Loucy (cell line): ENCODE results near the gene BUD31.
A peak's percentile ranks its signal among the peaks of the same experiment; 100 is the strongest.
"Not testable (repeated sequence)": the region's sequence is repeated elsewhere in the genome, so short reads cannot be mapped to it uniquely, and the experiment has no call there.

Experiments used
- H2AFZ ChIP-seq: fragments of 200-600 bp; sonication (generic); 2 replicates; pipeline ENCODE4 v1.6.0; 2016; ENCODE audit warnings: antibody characterized with exemption, mild to moderate bottlenecking, low read length, moderate library complexity
- H3F3A ChIP-seq: fragments of 200-600 bp; 2 replicates; pipeline ENCODE4 v1.6.0; 2016; ENCODE audit warnings: antibody characterized with exemption, low read depth, mild to moderate bottlenecking
- H3K27me3 ChIP-seq: fragments of 200-600 bp; sonication (generic); 2 replicates; pipeline ENCODE4 v1.6.1; 2014; ENCODE audit warnings: low read length, mild to moderate bottlenecking; ENCODE audit not compliant: insufficient read depth, poor library complexity, severe bottlenecking
- H3K36me3 ChIP-seq: fragments of 200-600 bp; sonication (generic); 2 replicates; pipeline ENCODE4 v1.6.1; 2016; ENCODE audit warnings: low read length; ENCODE audit not compliant: insufficient read depth
- H3K4me1 ChIP-seq: fragments of 200-600 bp; sonication (generic); 2 replicates; pipeline ENCODE4 v1.5.1; 2014; ENCODE audit warnings: low read length, mild to moderate bottlenecking; ENCODE audit not compliant: insufficient read depth, poor library complexity, severe bottlenecking
- H3K4me2 ChIP-seq: fragments of 200-600 bp; sonication (generic); 2 replicates; pipeline ENCODE4 v1.6.0; 2014; ENCODE audit warnings: antibody characterized with exemption, low read length, low read depth, mild to moderate bottlenecking; ENCODE audit not compliant: poor library complexity, severe bottlenecking
- H3K4me3 ChIP-seq: fragments of 200-600 bp; sonication (generic); 2 replicates; pipeline ENCODE4 v1.5.1; 2014; ENCODE audit warnings: low read length, mild to moderate bottlenecking, mixed read lengths; ENCODE audit not compliant: poor library complexity, severe bottlenecking
- H3K79me2 ChIP-seq: fragments of 200-600 bp; sonication (generic); 2 replicates; pipeline ENCODE4 v1.6.1; 2014; ENCODE audit warnings: low read length; ENCODE audit not compliant: insufficient read depth
- H3K9ac ChIP-seq: fragments of 200-600 bp; sonication (generic); 2 replicates; pipeline ENCODE4 v1.6.0; 2014; ENCODE audit warnings: mild to moderate bottlenecking, low read depth, low read length, moderate library complexity; ENCODE audit not compliant: poor library complexity, severe bottlenecking
- H3K9me2 ChIP-seq: fragments of 200-600 bp; sonication (generic); replicated peaks from 2 replicates; pipeline ENCODE4 v1.6.1; 2016; ENCODE audit warnings: low read depth, low read length, mixed read lengths
- H3K9me3 ChIP-seq: fragments of 200-600 bp; sonication (generic); 2 replicates; pipeline ENCODE4 v1.6.1; 2014; ENCODE audit warnings: mild to moderate bottlenecking, antibody characterized with exemption, low read length, low read depth; ENCODE audit not compliant: insufficient read depth
- H4K20me1 ChIP-seq: fragments of 200-600 bp; sonication (generic); 2 replicates; pipeline ENCODE4 v1.6.0; 2014; ENCODE audit warnings: antibody characterized with exemption, low read length, mild to moderate bottlenecking; ENCODE audit not compliant: insufficient read depth, poor library complexity, severe bottlenecking
- EZH2phosphoT487 ChIP-seq: fragments of 200-600 bp; IDR thresholded peaks from 2 replicates; pipeline ENCODE4 v1.6.1; 2018; ENCODE audit warnings: antibody characterized with exemption, mild to moderate bottlenecking, moderate library complexity, borderline replicate concordance
- TF ChIP-seq, protein P1 (sequence below): fragments of 200-600 bp; sonication (generic); conservative IDR thresholded peaks from 2 replicates; pipeline ENCODE4 v1.5.1; 2014; ENCODE audit warnings: mild to moderate bottlenecking, antibody characterized with exemption, low read length

Gene BUD31

GRCh38 chr7:99409806-99410205 lies 1.0 kb downstream of the BUD31 start:
- H2AFZ ChIP-seq = no peak overlapping the region
- H3K9me2 ChIP-seq = no peaks in the 10 kb centered on the region
- H4K20me1 ChIP-seq = peaks cover 36% of the 10 kb centered on the region
- H3K9me3 ChIP-seq = no peaks in the 10 kb centered on the region
- H3K4me2 ChIP-seq = peak overlapping the region; percentile 86
- H3K36me3 ChIP-seq = peaks cover 14% of the 10 kb centered on the region; the same call in 1 of the 2 replicates
- no peaks in the 10 kb centered on the region for H3F3A ChIP-seq
- peaks cover 61% of the 10 kb centered on the region for H3K79me2 ChIP-seq
- H3K27me3 ChIP-seq = no peaks in the 10 kb centered on the region
- peak overlapping the region; percentile 83 for H3K9ac ChIP-seq
- H3K4me1 ChIP-seq = peaks cover 29% of the 10 kb centered on the region
- no peak for TF ChIP-seq EZH2phosphoT487
- TF ChIP-seq, protein P1, sequence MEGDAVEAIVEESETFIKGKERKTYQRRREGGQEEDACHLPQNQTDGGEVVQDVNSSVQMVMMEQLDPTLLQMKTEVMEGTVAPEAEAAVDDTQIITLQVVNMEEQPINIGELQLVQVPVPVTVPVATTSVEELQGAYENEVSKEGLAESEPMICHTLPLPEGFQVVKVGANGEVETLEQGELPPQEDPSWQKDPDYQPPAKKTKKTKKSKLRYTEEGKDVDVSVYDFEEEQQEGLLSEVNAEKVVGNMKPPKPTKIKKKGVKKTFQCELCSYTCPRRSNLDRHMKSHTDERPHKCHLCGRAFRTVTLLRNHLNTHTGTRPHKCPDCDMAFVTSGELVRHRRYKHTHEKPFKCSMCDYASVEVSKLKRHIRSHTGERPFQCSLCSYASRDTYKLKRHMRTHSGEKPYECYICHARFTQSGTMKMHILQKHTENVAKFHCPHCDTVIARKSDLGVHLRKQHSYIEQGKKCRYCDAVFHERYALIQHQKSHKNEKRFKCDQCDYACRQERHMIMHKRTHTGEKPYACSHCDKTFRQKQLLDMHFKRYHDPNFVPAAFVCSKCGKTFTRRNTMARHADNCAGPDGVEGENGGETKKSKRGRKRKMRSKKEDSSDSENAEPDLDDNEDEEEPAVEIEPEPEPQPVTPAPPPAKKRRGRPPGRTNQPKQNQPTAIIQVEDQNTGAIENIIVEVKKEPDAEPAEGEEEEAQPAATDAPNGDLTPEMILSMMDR = no peak
- H3K4me3 ChIP-seq = peak overlapping the region; percentile 79

- H3K9me2 ChIP-seq = no peaks in the 10 kb centered on the region
- no peaks in the 10 kb centered on the region for H3F3A ChIP-seq
- H3K4me3 ChIP-seq = peak overlapping the region; percentile 79
- H3K9me3 ChIP-seq = no peaks in the 10 kb centered on the region
- H3K36me3 ChIP-seq = peaks cover 21% of the 10 kb centered on the region; the same call in 1 of the 2 replicates
- H3K79me2 ChIP-seq = peaks cover 53% of the 10 kb centered on the region
- TF ChIP-seq EZH2phosphoT487 = no peak
- TF ChIP-seq, protein P1 = no peak
- H2AFZ ChIP-seq = no peak overlapping the region
- H4K20me1 ChIP-seq = peaks cover 32% of the 10 kb centered on the region
- peak overlapping the region; percentile 86 for H3K4me2 ChIP-seq
- peak overlapping the region; percentile 83 for H3K9ac ChIP-seq
- H3K4me1 ChIP-seq = peaks cover 29% of the 10 kb centered on the region
- no peaks in the 10 kb centered on the region for H3K27me3 ChIP-seq
Measured at GRCh38 chr7:99410635-99411034, 1.9 kb downstream of the BUD31 start.

DNA sequence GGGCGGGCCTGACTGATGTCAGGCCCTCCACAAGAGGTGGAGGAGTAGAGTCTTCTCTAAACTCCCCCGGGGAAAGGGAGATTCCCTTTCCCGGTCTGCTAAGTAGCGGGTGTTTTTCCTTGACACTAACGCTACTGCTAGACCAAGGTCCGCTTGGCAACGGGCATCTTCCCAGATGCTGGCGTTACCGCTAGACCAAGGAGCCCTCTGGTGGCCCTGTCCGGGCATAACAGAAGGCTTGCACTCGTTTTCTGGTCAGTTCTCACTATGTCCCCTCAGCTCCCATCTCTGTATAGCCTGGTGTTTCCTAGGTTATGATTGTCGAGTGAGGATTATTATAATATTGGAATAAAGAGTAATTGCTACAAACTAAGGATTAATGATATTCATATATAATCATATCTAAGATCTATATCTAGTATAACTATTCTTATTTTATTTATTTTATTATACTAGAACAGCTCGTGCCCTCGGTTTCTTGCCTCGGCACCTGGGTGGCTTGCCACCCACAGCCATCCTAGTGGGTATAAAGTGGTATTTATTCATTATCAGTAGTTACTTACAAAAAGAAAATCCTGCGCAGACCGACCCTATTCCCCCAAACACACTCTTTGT lies 6.9 kb downstream of the BUD31 start:
- peaks cover 61% of the 10 kb centered on the region; the same call in 1 of the 2 replicates for H3K36me3 ChIP-seq
- not testable (repeated sequence) for H3K9ac ChIP-seq, H3F3A ChIP-seq, H4K20me1 ChIP-seq, H3K9me3 ChIP-seq, H3K4me1 ChIP-seq, H3K4me2 ChIP-seq, H3K79me2 ChIP-seq, H3K9me2 ChIP-seq, H3K27me3 ChIP-seq, H2AFZ ChIP-seq, H3K4me3 ChIP-seq
- TF ChIP-seq, protein P1 = peak; percentile 50
